ENCODE results near the gene MOG.

GRCh38 chr6:29632789-29633533 lies 23.9 kb upstream of the MOG start, which contains the start of gene GABBR1:
- TF ChIP-seq EZH2phosphoT487 (IDR thresholded peaks at IDR 0.05; ENCODE audit: borderline replicate concordance, low read depth) (no peak), REST (IDR thresholded peaks at IDR 0.05; ENCODE audit: low read depth, low read length) (peak; percentile 84), CTCF (IDR thresholded peaks at IDR 0.05) (no peak), YY1 (IDR thresholded peaks at IDR 0.05; ENCODE audit: low read depth) (no peak), RXRA (IDR thresholded peaks at IDR 0.05; ENCODE audit: borderline replicate concordance, low read depth) (no peak), RFX5 (IDR thresholded peaks at IDR 0.05; ENCODE audit: low read length) (no peak), TAF1 (IDR thresholded peaks at IDR 0.05; ENCODE audit: borderline replicate concordance, low read depth, low read length) (no peak)

All from SK-N-SH (cell line).